Measurements from ENCODE around the gene MKLN1. TPM values are rescaled to one million over a fixed set of nuclear protein-coding genes. Genes with fewer than 3 reads are reported as not detected.

The MKLN1 gene
- 10 to 100 TPM; 33.0 to 33.8 TPM for total RNA-seq

DNA sequence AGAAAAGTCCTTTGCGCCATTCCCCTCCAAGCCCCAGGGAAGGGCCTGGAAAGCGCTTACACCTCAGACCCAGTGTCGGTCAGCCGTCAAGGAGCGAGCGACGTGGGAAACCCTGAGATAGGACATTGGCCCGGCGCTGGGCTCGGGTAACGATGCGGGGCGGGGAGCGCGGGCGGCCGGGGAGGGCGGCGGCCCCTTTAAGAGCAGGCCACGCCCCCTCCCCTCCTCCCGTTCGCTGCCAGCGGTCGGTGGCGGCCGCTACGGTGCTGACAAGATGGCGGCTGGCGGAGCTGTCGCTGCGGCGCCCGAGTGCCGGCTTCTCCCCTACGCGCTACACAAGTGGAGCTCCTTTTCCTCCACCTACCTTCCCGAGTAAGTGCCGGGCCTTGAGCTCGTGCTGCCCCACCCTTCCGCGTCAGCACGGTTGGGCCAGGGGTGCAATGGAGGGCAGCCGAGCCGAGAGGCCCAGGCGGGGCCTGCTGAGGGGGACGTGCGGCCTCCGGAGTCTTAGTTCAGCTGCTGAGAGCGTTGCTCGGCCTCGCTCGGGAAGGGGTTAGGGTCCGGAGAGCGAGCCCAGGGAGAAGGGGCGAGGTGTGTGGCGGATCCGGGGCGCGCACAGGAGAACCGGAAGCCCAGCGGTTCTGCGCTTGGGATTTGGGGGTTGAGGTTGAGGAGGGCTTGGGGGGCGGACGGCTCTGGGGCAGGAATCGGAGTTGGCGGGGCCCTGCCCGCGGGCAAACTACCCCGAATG is at the start of gene MKLN1:
Gene MKLN1, plus strand, starts transcription at position 251 of the 751 bp plus-strand sequence. Its CDS starts 24 bp downstream, at position 275.
- peak; percentile 92 for DNase-seq
- ChIA-PET POLR2A (interaction anchor here (0.6 to 2.1 kb wide), 10 partner anchors 9 to 262 kb away, joined by 3 to 9 read pairs (median 4); no protein-coding TSS in a partner anchor), CTCF (no interaction called here)
- H3K27ac Mint-ChIP-seq = peak within 1 kb of the TSS; percentile 95
- H3K36me3 Mint-ChIP-seq = peaks cover 3% of the 10 kb centered on the region
- peak within 1 kb of the TSS; percentile 90 for H3K4me3 Mint-ChIP-seq
- H3K4me1 Mint-ChIP-seq (ENCODE audit: low read depth) = peaks cover 59% of the 10 kb centered on the region
- no peaks in the 10 kb centered on the region for H3K9me3 Mint-ChIP-seq
- H3K27me3 Mint-ChIP-seq = no peaks in the 10 kb centered on the region
- intact Hi-C loops (cut with micrococcal nuclease) = loop anchor here (1.0 to 5.0 kb wide), 7 partner anchors 39 to 416 kb away; no protein-coding TSS in a partner anchor

DNA sequence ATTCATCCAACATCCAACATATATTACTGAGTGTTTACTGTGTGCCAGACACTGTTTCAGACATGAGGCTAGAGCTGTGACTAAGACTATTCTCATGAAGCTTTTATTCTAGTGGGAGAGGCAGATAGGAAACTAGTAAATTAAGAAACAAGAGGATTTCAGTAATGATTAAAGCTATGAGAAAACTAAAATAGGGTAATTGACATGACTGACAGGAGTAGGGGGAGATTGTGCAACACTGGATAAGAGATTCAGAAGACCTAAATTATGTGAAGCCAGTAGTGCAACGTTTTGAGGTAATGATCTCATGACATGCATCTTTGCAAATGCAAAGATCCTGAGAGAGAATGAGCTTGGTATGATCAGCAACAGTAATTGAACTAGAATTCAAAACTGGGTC is 48.6 kb upstream of the MKLN1 start:
- Mint-ChIP-seq H3K4me1 (ENCODE audit: low read depth) (no peaks in the 10 kb centered on the region), H3K27ac (no peak overlapping the region), H3K36me3 (no peaks in the 10 kb centered on the region), H3K9me3 (no peaks in the 10 kb centered on the region), H3K27me3 (no peaks in the 10 kb centered on the region), H3K4me3 (no peak overlapping the region)
- no peak for DNase-seq
- intact Hi-C loops (cut with micrococcal nuclease) = no loop called here
- POLR2A ChIA-PET = no interaction called here
- CTCF ChIA-PET = no interaction called here

DNA sequence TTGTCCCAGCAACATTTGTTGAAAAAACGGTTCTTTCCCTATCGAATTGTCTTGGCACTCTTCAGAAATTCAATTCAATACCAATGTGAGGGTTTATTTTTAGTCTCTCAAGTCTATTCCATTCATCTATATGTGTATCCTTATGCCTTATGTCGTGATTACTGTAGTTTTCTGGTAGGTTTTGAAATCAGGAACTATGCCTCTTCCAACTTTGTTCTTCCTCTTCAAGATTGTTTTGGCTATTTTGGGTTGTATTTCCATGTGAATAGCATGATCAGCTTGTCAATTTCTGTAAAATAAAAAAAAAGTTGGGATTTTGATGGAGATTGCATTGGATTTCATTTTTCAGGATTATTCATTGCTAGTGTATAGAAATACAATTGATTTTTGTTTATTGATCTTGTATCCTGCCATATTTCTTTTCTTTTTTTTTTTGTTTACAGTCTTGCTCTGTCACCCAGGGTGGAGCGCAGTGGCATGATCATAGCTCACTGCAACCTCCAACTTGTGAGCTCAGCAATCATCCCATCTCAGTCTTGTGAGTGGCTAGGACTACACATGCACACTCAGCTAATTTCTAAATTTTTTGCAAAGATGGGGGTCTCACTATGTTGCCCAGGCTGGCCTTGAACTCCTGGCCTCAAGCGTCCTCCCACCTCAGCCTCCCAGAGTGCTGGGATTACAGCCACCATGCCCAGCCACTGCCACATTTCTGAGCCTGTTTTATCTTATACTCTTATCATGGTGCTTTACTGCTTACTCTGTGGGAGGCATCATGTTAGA is 46.2 kb upstream of the MKLN1 start:
- DNase-seq = no peak
- Mint-ChIP-seq H3K27me3 (no peaks in the 10 kb centered on the region), H3K9me3 (no peaks in the 10 kb centered on the region), H3K36me3 (no peaks in the 10 kb centered on the region), H3K4me3 (no peak overlapping the region), H3K27ac (no peak overlapping the region), H3K4me1 (ENCODE audit: low read depth) (no peaks in the 10 kb centered on the region)
- ChIA-PET CTCF (interaction anchor here (0.6 kb wide), 1 partner anchor 887 kb away, joined by 3 read pairs; no protein-coding TSS in a partner anchor), POLR2A (no interaction called here)
- intact Hi-C loops (cut with micrococcal nuclease) = no loop called here

DNA sequence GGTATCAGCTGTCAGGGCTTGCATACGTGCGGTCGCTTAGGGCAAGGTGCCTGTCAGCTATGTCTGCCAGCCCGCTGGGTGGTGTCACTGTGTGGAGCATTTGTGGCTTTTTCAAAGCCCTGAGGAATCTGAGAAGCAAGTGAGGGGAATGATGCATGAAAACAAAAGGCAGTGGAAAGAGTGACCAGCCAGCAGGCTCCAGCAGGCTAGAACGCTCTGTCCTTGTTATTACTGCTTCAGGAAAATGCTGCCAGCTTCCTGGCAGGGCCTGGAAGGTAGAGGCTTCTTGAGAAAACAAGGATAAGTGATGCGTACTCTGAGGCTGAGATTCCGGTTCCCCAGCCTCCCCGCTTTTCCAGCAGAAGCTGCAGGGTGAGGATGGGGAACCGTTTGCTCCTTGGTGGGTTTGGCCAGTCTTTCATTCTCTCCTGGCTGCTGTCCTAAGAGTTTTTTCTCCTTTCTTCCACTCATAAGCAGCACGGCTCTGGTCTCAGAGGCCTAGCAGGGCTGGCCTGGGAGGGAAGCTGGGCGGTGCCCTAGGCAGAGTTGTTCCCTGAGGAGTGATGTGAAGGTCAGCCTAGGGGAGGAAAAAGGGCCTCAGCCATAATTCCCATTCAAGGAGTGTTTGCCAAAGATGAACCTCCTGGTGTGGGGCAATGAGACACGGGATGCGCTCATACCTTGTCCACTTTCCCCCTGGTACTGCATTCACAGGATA is 42.8 kb upstream of the MKLN1 start:
- no peak overlapping the region for H3K4me3 Mint-ChIP-seq
- H3K9me3 Mint-ChIP-seq = peaks cover 10% of the 10 kb centered on the region
- H3K27me3 Mint-ChIP-seq = no peaks in the 10 kb centered on the region
- no peak overlapping the region for H3K27ac Mint-ChIP-seq
- CTCF ChIA-PET = interaction anchor here (0.6 kb wide), 1 partner anchor 85 kb away, joined by 3 read pairs; no protein-coding TSS in a partner anchor
- no peaks in the 10 kb centered on the region for H3K36me3 Mint-ChIP-seq
- POLR2A ChIA-PET = no interaction called here
- DNase-seq = no peak
- intact Hi-C loops (cut with micrococcal nuclease) = no loop called here
- no peaks in the 10 kb centered on the region for H3K4me1 Mint-ChIP-seq (ENCODE audit: low read depth)

DNA sequence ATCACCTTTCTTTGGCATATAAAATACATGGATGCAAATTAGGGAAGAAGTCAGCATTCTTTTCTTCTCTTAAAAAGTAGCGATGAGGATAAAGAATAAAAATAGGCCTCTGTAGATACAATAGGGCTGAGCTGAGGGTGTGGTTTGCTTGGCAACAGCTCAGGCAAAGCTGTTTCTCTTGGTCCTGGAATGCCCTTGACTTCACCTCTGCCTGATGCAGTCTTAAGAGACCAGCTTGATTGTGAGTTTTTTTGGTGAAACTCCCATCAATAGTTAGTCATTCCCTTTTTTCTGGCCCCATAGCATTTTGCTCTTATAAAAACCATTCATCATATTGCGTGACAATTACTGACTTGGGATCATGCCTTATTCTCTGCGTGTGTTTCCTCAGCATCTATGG is 42.1 kb upstream of the MKLN1 start:
- Mint-ChIP-seq H3K4me3 (no peak overlapping the region), H3K9me3 (peaks cover 10% of the 10 kb centered on the region), H3K36me3 (no peaks in the 10 kb centered on the region), H3K27me3 (no peaks in the 10 kb centered on the region), H3K4me1 (ENCODE audit: low read depth) (no peaks in the 10 kb centered on the region), H3K27ac (no peak overlapping the region)
- ChIA-PET CTCF (interaction anchor here (0.6 kb wide), 1 partner anchor 84 kb away, joined by 3 read pairs; no protein-coding TSS in a partner anchor), POLR2A (interaction anchor here (0.7 kb wide), 1 partner anchor 213 kb away, joined by 3 read pairs; no protein-coding TSS in a partner anchor)
- no peak for DNase-seq
- intact Hi-C loops (cut with micrococcal nuclease) = no loop called here

DNA sequence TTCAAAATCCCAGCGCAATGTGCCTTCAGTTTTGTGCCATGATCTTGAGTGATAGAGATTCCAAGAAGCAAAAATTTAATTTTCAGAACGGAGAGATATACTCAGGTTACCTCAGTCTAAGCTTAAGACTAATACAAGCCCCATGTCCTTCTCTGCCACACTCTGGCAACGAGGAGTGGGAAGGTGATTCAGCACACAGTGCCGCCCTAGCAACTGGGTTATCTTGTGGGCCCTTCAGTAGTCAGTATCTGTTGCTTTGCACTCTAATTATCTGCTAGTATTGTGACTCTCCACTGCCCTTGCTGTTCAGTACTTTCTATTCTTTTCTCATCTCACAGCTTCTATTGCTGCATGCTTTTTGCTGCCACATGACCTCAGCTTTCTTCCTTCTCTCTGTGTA is 39.2 kb upstream of the MKLN1 start:
- DNase-seq = no peak
- POLR2A ChIA-PET = no interaction called here
- intact Hi-C loops (cut with micrococcal nuclease) = no loop called here
- Mint-ChIP-seq H3K4me3 (no peak overlapping the region), H3K27me3 (no peaks in the 10 kb centered on the region), H3K36me3 (no peaks in the 10 kb centered on the region), H3K27ac (no peak overlapping the region), H3K9me3 (peaks cover 10% of the 10 kb centered on the region), H3K4me1 (ENCODE audit: low read depth) (no peaks in the 10 kb centered on the region)
- CTCF ChIA-PET = no interaction called here

DNA sequence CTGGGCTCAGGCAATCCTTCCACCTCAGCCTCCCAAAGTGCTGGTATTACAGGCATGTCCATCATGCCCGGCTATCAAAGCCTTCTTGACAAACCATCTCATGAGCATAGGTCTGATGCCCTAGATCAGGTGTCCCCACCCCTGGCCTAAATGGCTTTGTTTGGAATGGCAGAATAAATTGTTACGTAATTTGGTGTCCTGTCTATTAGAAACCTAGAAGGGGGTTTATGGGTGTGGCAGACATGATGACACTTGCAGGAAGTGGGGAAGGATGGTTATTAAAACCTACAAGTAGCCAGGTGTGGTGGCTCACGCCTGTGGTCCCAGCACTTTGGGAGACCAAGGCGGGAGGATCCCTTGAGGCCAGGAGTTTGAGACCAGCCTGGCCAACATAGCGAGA is 38.6 kb upstream of the MKLN1 start:
- ChIA-PET CTCF (no interaction called here), POLR2A (no interaction called here)
- no peak for DNase-seq
- H3K4me3 Mint-ChIP-seq = no peak overlapping the region
- H3K27ac Mint-ChIP-seq = no peak overlapping the region
- intact Hi-C loops (cut with micrococcal nuclease) = no loop called here
- H3K4me1 Mint-ChIP-seq (ENCODE audit: low read depth) = no peaks in the 10 kb centered on the region
- H3K9me3 Mint-ChIP-seq = peaks cover 10% of the 10 kb centered on the region
- no peaks in the 10 kb centered on the region for H3K27me3 Mint-ChIP-seq
- H3K36me3 Mint-ChIP-seq = no peaks in the 10 kb centered on the region

DNA sequence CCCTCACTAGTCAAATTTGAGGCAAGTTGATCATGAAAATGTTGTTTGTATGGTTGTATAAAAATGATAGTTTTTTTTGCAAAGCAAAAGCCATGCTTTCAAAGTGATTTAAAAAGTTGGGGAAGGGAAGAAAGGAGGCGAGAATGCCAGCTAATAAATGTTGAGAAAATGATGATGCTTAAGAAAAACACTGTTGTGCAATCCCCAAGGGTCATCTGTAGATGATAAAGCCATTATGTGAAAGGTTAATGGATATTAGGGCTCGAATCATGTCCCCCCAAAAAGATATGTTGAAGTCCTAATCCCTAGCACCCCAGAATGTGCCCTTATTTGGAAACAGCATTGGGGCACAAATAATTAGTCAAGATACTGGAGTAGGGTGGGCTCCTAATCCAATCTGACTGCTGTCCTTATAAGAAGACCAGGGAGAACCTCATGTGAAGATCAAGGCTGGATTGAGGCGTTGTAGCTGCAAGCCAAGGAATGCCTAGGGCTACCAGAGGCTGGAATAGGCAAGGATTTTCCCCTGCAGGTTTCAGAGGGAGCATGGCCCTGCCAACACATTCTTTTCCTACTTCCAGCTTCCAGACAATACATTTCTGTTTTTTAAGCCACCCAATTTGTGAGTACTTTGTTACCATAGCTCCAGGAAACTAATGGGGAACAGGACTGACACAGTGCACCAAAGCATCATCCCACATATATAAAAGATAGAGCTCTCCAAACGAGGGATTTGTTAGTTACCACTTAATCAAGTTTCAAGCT is 35.4 kb upstream of the MKLN1 start:
- POLR2A ChIA-PET = no interaction called here
- intact Hi-C loops (cut with micrococcal nuclease) = no loop called here
- CTCF ChIA-PET = no interaction called here
- H3K9me3 Mint-ChIP-seq = peaks cover 10% of the 10 kb centered on the region
- no peak overlapping the region for H3K4me3 Mint-ChIP-seq
- no peaks in the 10 kb centered on the region for H3K27me3 Mint-ChIP-seq
- DNase-seq = no peak
- H3K36me3 Mint-ChIP-seq = no peaks in the 10 kb centered on the region
- H3K27ac Mint-ChIP-seq = no peak overlapping the region
- no peaks in the 10 kb centered on the region for H3K4me1 Mint-ChIP-seq (ENCODE audit: low read depth)

DNA sequence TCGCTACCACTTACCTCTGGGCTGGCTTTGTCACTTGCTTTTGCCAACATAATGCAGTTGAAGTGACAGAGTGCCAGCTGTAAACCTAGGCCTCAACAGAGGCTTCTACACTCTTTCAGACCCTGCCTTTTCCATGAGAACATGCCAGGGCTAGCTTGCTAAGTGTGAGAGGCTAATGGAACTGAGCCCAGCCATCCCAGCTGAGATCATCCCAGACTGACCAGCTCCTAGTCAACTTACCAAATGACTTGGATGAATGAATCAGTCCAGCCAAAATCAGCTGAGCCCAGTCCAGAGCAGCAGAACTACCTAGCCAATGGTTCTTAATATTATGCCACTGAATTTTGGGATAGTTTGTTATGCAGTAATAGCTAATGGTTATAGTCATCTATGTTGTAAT is 34.7 kb upstream of the MKLN1 start:
- Mint-ChIP-seq H3K4me1 (ENCODE audit: low read depth) (no peaks in the 10 kb centered on the region), H3K27ac (no peak overlapping the region), H3K4me3 (no peak overlapping the region), H3K9me3 (peaks cover 3% of the 10 kb centered on the region), H3K36me3 (no peaks in the 10 kb centered on the region), H3K27me3 (no peaks in the 10 kb centered on the region)
- ChIA-PET CTCF (interaction anchor here (0.7 kb wide), 1 partner anchor 107 kb away, joined by 3 read pairs; no protein-coding TSS in a partner anchor), POLR2A (no interaction called here)
- intact Hi-C loops (cut with micrococcal nuclease) = no loop called here
- DNase-seq = no peak

DNA sequence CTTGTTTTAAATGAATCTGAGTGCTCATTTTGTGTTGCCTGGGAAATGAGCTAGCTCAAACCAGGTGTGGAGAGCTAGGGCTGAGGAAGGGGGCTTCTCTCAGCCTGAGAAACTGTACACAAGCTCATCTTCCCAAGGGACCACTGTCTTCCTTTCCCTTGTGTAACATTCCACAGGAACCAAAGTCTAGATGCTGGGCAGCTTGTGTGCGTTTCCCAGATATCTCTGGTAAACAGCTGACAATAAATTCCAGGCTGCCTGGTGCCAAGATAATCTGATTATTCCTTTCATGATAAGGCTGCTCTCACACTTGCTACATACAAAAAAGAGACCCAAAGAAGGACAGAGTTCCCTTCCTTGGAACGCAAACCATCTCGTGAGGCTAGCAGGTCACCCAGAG is 33.1 kb upstream of the MKLN1 start:
- no peaks in the 10 kb centered on the region for H3K27me3 Mint-ChIP-seq
- intact Hi-C loops (cut with micrococcal nuclease) = no loop called here
- no peak overlapping the region for H3K4me3 Mint-ChIP-seq
- H3K4me1 Mint-ChIP-seq (ENCODE audit: low read depth) = no peaks in the 10 kb centered on the region
- ChIA-PET CTCF (interaction anchor here (1.5 kb wide), 1 partner anchor 9 kb away, joined by 4 read pairs; no protein-coding TSS in a partner anchor), POLR2A (no interaction called here)
- H3K27ac Mint-ChIP-seq = no peak overlapping the region
- H3K9me3 Mint-ChIP-seq = no peaks in the 10 kb centered on the region
- no peak for DNase-seq
- no peaks in the 10 kb centered on the region for H3K36me3 Mint-ChIP-seq

DNA sequence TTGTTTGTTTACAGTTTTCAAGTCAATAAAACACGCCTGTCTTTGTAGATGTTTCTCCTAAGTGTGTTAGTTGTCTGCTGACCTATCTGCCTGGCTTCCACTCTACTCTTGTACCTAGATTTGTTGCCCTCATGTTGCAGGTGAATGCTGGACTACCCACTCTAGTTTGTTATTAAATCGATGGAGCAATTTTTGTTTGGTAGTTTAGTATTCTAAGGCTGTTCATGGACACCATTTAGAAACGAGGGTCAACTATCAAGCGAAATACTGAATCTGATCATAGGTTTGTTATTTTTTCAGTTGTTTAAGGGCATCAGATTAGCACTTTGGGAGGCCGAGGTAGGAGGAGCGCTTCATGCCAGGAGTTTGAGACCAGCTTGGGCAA is 29.1 kb upstream of the MKLN1 start:
- Mint-ChIP-seq H3K27ac (no peak overlapping the region), H3K4me3 (no peak overlapping the region), H3K36me3 (no peaks in the 10 kb centered on the region), H3K9me3 (no peaks in the 10 kb centered on the region), H3K4me1 (ENCODE audit: low read depth) (no peaks in the 10 kb centered on the region), H3K27me3 (no peaks in the 10 kb centered on the region)
- intact Hi-C loops (cut with micrococcal nuclease) = no loop called here
- POLR2A ChIA-PET = no interaction called here
- DNase-seq = no peak
- CTCF ChIA-PET = interaction anchor here (0.5 kb wide), 1 partner anchor 217 kb away, joined by 3 read pairs; no protein-coding TSS in a partner anchor
